Muscle of leg (tissue), 11 donors: ENCODE results near the gene IGFALS. TPM values are rescaled to one million over a fixed set of nuclear protein-coding genes. Genes with fewer than 3 reads are reported as not detected.
A peak's percentile ranks its signal among the peaks of the same experiment; 100 is the strongest.

Source experiments
- DNase-seq: peaks from one replicate; pipeline ENCODE4 v3.0.0; 2013
- H3K27ac ChIP-seq: one replicate; pipeline ENCODE4 v1.5.1; 2013; ENCODE audit warnings: mild to moderate bottlenecking, low read length, control low read depth
- H3K27me3 ChIP-seq: one replicate; pipeline ENCODE4 v1.6.1; 2013; ENCODE audit warnings: low read length; ENCODE audit not compliant: control insufficient read depth, insufficient read depth
- H3K36me3 ChIP-seq: one replicate; pipeline ENCODE4 v1.6.1; 2013; ENCODE audit warnings: low read length; ENCODE audit not compliant: control insufficient read depth, insufficient read depth
- H3K4me1 ChIP-seq: one replicate; pipeline ENCODE4 v1.6.1; 2013; ENCODE audit warnings: low read length; ENCODE audit not compliant: control insufficient read depth, insufficient read depth
- H3K4me3 ChIP-seq: one replicate; pipeline ENCODE4 v1.5.1; 2013; ENCODE audit warnings: low read length, control low read depth
- H3K9me3 ChIP-seq: replicated peaks from 2 replicates; pipeline ENCODE4 v1.6.1; 2013; ENCODE audit warnings: low read depth, low read length; ENCODE audit not compliant: control insufficient read depth
- WGBS: methylation state at CpG from one replicate; pipeline ENCODE4 v1.1.5; 2013; ENCODE audit warnings: missing lambda C conversion rate; ENCODE audit not compliant: insufficient coverage; 5-methylcytosine and 5-hydroxymethylcytosine counted together
- polyA plus RNA-seq, 8 donors: library from polyadenylated mRNA; unstranded; fragments of 120-200 nt; gene quantifications; one replicate each; pipeline versions ENCODE4 v1.2.1 to v1.2.3, GENCODE V29; 2013; ENCODE audit warnings: inconsistent platforms in 1 of 8, low replicate concordance in 1 of 8; ENCODE audit not compliant: insufficient read length in 8 of 8, insufficient read depth in 1 of 8
- total RNA-seq: library from RNA; stranded (reverse); fragments of 120-200 nt; gene quantifications from one replicate; pipeline ENCODE4 v1.2.4, GENCODE V29; 2013

The IGFALS gene
- total and polyA plus RNA-seq, 9 donors = 0.11 to 1.1 (median 0.28) TPM

DNA sequence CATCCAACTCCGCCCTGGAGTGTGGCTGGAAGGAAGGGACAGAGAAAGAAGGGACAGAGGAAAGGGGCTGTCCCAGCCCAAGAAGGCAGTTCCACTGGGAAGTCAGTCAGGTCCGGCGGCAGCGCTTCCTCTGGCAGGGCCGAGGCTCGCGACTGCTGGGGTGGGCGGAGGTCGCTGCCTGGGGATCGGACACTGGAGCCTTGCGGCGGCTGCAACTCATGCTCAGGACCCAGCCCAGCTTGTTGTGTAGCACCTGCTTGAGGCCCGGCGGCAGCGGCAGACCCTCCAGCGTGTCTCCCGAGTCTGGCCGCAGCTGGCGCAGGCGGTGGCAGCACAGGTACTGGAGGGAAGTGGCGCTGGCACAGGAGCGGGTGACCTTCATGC lies 16.5 kb downstream of the IGFALS start:
- H3K9me3 ChIP-seq = no peaks in the 10 kb centered on the region
- H3K27ac ChIP-seq = no peak overlapping the region
- H3K4me1 ChIP-seq = peaks cover 31% of the 10 kb centered on the region
- 75% methylated on average over 22 of the region's 22 CpGs for WGBS
- peaks cover 61% of the 10 kb centered on the region for H3K36me3 ChIP-seq
- DNase-seq = no peak
- no peaks in the 10 kb centered on the region for H3K27me3 ChIP-seq
- no peak overlapping the region for H3K4me3 ChIP-seq

DNA sequence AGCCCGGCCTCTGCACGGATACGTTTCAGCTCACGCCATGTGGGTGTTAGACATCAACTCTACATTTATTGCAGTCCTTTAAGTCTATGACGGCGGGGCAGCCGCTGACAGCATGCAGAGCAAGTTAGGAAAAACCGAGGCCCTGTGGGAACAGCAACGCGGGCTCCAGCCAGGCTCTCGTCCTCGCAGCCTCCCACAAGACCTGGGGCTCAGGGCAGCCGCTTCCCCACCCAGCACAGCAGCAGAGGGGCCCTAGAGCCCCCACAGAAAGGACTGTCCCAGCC lies 16.9 kb downstream of the IGFALS start:
- peaks cover 61% of the 10 kb centered on the region for H3K36me3 ChIP-seq
- no peak overlapping the region for H3K4me3 ChIP-seq
- no peak for DNase-seq
- H3K27me3 ChIP-seq = no peaks in the 10 kb centered on the region
- H3K27ac ChIP-seq = no peak overlapping the region
- WGBS = 77% methylated on average over 7 of the region's 13 CpGs
- H3K9me3 ChIP-seq = no peaks in the 10 kb centered on the region
- H3K4me1 ChIP-seq = peaks cover 32% of the 10 kb centered on the region

DNA sequence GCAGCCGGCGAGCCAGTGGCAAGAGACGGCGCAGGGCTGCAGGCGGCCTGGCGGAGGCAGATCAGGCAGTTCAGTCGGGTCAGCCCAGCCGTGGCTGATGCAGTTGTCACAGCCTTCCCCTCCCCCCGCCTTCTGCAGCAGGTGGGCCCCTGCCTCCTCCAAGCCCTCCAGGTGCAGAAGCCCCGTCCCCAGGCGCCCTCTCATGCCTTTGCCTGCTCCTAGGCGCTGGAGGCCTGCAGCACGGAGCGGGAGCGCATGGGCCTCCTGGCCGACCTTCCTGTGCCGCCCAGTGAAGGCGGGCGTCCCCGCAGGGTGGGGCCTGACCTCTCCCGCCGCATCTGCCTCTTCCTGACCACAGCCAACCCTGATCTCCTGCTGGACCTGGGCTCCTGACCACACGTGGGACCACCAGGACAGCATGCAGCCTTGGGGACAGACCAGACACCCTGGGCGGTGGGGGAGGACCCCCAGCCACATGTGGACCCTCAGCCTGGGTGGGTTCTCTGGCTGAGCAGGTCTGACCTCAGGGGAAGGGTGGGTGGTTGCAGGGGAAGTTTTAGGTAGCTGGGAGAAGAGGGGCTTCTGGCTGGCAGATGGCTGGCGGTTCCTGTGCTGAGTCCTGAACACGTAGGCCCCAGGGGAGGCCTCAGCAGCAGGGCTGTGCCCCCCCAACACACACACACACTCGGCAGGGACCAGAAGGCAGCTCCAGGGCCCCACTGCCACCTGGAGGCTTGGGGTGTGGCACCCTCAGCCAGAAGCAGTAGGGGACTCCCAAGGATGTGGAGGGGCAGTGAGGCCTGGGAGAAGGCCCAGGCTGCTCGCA lies 17.4 kb downstream of the IGFALS start:
- H3K4me3 ChIP-seq = no peak overlapping the region
- H3K27ac ChIP-seq = no peak overlapping the region
- DNase-seq = no peak
- H3K9me3 ChIP-seq = no peaks in the 10 kb centered on the region
- WGBS = 81% methylated on average over 24 of the region's 28 CpGs
- peaks cover 26% of the 10 kb centered on the region for H3K4me1 ChIP-seq
- H3K36me3 ChIP-seq = peaks cover 61% of the 10 kb centered on the region
- H3K27me3 ChIP-seq = no peaks in the 10 kb centered on the region

GRCh38 chr16:1775006-1775845 lies 18.3 kb downstream of the IGFALS start:
- 89% methylated on average over 30 of the region's 30 CpGs for WGBS
- no peak overlapping the region for H3K4me3 ChIP-seq
- H3K36me3 ChIP-seq = peaks cover 55% of the 10 kb centered on the region

GRCh38 chr16:1774448-1774780 lies 19.1 kb downstream of the IGFALS start:
- no peak for DNase-seq

More at GRCh38 chr16:1775006-1775845, 18.3 kb downstream of the IGFALS start:
- peaks cover 31% of the 10 kb centered on the region for H3K4me1 ChIP-seq
- DNase-seq = no peak
- no peak overlapping the region for H3K27ac ChIP-seq
- no peaks in the 10 kb centered on the region for H3K27me3 ChIP-seq
- no peaks in the 10 kb centered on the region for H3K9me3 ChIP-seq

GRCh38 chr16:1773703-1774447 lies 19.6 kb downstream of the IGFALS start:
- peak overlapping the region; percentile 74 for H3K4me3 ChIP-seq
- peaks cover 55% of the 10 kb centered on the region for H3K36me3 ChIP-seq
- peak; percentile 56 for DNase-seq
- H3K27ac ChIP-seq = peak overlapping the region; percentile 47
- H3K9me3 ChIP-seq = no peaks in the 10 kb centered on the region
- H3K27me3 ChIP-seq = no peaks in the 10 kb centered on the region
- H3K4me1 ChIP-seq = peaks cover 37% of the 10 kb centered on the region
- WGBS = 13% methylated on average over 45 of the region's 45 CpGs

More at GRCh38 chr16:1774448-1774780, 19.1 kb downstream of the IGFALS start:
- H3K36me3 ChIP-seq = peaks cover 55% of the 10 kb centered on the region
- H3K4me3 ChIP-seq = peak overlapping the region; percentile 74
- H3K4me1 ChIP-seq = peaks cover 37% of the 10 kb centered on the region
- 90% methylated on average over 7 of the region's 7 CpGs for WGBS
- no peak overlapping the region for H3K27ac ChIP-seq
- no peaks in the 10 kb centered on the region for H3K9me3 ChIP-seq
- H3K27me3 ChIP-seq = no peaks in the 10 kb centered on the region

- under 1% methylated on average over 108 of the region's 108 CpGs for WGBS
- H3K4me1 ChIP-seq = peaks cover 37% of the 10 kb centered on the region
- peak within 1 kb of the TSS; percentile 74 for H3K4me3 ChIP-seq
- H3K9me3 ChIP-seq = no peaks in the 10 kb centered on the region
- peak within 1 kb of the TSS; percentile 47 for H3K27ac ChIP-seq
- peak; percentile 93 for DNase-seq
- H3K27me3 ChIP-seq = no peaks in the 10 kb centered on the region
- H3K36me3 ChIP-seq = peaks cover 55% of the 10 kb centered on the region
Measured at GRCh38 chr16:1772908-1773702, 20.4 kb downstream of the IGFALS start, which contains the start of gene MRPS34. MRPS34 (minus strand) TSS chr16:1773134; CDS start chr16:1773119, 15 bp downstream.

DNA sequence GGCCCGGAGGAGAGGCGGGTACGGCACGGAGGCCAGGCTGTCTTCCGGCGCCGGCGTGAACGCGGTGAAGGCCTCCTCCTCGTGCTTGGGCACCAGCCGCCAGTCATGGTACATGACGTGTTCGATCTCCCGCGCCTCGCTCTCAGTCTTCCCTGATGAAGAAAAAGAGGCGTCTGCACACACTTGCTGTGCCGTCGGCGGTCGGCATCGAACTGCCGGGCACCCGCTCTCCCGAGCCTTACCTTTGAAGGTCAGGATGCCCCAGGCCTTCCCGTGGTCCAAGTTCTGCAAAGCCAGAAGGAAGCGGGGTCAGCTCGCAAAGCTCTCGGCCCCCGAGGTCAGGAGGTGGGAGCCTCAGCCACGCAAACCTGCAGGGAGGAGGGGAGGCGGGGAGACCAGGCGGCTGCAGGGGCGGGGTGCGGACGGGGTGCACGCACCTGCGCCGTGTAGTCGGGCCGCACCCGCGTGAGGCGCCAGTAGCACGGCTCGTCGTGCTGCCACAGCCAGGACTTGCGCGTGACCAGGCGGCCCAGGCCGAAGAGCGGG lies 21.1 kb downstream of the IGFALS start, which contains the start of gene EME2:
Gene EME2 (plus strand): TSS at position 449 of the 546 bp plus-strand sequence. CDS start 418 bp downstream, outside the sequence.
- H3K4me1 ChIP-seq = peaks cover 34% of the 10 kb centered on the region
- under 1% methylated on average over 53 of the region's 53 CpGs for WGBS
- H3K27ac ChIP-seq = peak within 1 kb of the TSS; percentile 47
- H3K27me3 ChIP-seq = no peaks in the 10 kb centered on the region
- H3K4me3 ChIP-seq = peak within 1 kb of the TSS; percentile 74
- H3K9me3 ChIP-seq = no peaks in the 10 kb centered on the region
- H3K36me3 ChIP-seq = peaks cover 56% of the 10 kb centered on the region
- no peak for DNase-seq

DNA sequence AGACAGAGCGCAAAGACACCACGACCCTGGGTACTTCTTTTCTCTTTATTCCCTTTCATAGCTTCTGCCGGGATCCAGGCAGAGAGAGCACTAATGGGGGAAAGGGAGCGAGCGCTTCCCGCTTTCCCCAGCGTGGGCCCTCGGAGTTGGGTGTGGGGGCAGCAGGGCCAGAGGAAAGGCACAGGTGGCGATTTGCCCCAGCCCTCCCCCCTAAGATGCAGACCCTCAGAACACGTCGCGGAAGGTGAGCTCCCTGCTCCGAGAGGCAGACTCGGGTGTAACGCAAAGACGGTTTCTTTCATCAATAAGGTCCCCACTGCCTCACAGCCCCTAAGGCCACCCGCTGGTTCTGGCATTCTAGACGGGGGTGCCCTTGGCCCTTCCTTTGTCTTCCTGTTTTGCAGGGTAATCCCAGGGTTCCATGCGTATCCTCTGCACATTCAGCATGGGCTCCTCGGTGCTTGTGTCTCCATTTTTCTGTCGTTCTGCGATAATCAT lies 21.6 kb downstream of the IGFALS start:
- Histone ChIP-seq H3K27ac (no peak overlapping the region), H3K36me3 (peaks cover 56% of the 10 kb centered on the region), H3K27me3 (no peaks in the 10 kb centered on the region), H3K4me1 (peaks cover 34% of the 10 kb centered on the region), H3K4me3 (peak overlapping the region; percentile 74), H3K9me3 (no peaks in the 10 kb centered on the region)
- 6% methylated on average over 17 of the region's 22 CpGs for WGBS
- DNase-seq = no peak
